ENCODE data around the gene OR6N2.

Gene OR6N2, protein sequence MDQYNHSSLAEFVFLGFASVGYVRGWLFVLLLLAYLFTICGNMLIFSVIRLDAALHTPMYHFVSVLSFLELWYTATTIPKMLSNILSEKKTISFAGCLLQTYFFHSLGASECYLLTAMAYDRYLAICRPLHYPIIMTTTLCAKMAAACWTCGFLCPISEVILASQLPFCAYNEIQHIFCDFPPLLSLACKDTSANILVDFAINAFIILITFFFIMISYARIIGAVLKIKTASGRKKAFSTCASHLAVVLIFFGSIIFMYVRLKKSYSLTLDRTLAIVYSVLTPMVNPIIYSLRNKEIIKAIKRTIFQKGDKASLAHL

DNA sequence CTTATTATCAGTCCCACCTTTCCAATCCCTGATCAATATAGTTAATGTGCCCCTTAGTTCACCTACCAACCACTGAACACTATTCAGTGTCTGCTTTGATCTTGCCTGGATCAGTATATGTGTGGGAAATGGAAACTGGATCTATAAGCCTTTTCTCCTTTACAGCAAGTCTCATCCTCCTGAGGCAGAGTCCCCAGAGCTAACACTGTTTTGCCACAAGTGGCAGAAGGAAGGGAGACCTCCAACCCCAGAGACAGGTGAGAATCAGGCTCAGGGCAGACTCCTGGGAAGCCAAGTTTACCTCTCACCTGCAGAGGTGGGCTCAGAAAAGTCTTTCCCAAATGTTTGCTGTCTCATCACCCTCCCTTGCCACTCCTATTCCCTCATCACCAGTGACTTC is at the start of gene OR6N2:
OR6N2 (minus strand) TSS at position 101 of the 400 bp plus-strand sequence. CDS start 3,569 bp downstream, outside the sequence.
- H3K27ac ChIP-seq = no peak within 1 kb of the TSS
- TF ChIP-seq, protein P1, sequence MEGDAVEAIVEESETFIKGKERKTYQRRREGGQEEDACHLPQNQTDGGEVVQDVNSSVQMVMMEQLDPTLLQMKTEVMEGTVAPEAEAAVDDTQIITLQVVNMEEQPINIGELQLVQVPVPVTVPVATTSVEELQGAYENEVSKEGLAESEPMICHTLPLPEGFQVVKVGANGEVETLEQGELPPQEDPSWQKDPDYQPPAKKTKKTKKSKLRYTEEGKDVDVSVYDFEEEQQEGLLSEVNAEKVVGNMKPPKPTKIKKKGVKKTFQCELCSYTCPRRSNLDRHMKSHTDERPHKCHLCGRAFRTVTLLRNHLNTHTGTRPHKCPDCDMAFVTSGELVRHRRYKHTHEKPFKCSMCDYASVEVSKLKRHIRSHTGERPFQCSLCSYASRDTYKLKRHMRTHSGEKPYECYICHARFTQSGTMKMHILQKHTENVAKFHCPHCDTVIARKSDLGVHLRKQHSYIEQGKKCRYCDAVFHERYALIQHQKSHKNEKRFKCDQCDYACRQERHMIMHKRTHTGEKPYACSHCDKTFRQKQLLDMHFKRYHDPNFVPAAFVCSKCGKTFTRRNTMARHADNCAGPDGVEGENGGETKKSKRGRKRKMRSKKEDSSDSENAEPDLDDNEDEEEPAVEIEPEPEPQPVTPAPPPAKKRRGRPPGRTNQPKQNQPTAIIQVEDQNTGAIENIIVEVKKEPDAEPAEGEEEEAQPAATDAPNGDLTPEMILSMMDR (IDR thresholded peaks at IDR 0.05; ENCODE audit: low read depth, low read length, missing control alignments) = no peak
- H3K36me3 ChIP-seq (replicated peaks) = no peaks in the 10 kb centered on the region
- no peak within 1 kb of the TSS for H3K4me3 ChIP-seq (ENCODE audit: low read depth, low read length)
- no peaks in the 10 kb centered on the region for H3K27me3 ChIP-seq (replicated peaks)
- in situ Hi-C loops (cut with HindIII; ENCODE audit: low pct_ligation_motif_present, low sequenced_read_pairs) = no loop called here
- no peak for DNase-seq

DNA sequence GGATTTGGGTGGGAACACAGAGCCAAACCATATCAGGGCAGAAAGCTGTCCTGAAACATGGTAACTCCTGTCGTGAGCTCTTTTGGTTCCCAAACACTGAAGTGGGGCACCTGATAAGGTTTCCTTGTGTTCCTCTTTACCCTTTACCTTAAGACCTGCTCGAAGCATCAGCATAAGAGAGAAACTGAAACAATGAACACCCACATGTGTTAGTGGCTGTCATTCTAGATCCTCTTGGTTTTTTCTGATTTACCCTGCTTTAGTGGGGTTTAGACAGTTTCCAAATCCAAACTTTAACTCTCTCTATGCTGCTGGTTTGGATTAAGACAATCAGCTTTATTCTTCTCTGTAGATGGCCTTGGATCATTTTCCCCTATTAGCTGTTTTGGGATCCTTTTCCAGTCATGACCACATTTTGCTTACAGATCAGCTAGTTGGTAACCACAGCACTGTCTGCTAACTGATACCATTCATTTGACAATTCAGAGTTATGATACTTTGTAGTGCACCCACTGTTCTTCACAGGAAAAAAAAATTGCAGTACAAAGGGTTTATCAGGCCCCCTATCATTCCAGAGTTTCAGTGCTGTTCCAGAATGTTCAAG is 49.2 kb upstream of the OR6N2 start:
- no peaks in the 10 kb centered on the region for H3K36me3 ChIP-seq (replicated peaks)
- in situ Hi-C loops (cut with HindIII; ENCODE audit: low pct_ligation_motif_present, low sequenced_read_pairs) = no loop called here

DNA sequence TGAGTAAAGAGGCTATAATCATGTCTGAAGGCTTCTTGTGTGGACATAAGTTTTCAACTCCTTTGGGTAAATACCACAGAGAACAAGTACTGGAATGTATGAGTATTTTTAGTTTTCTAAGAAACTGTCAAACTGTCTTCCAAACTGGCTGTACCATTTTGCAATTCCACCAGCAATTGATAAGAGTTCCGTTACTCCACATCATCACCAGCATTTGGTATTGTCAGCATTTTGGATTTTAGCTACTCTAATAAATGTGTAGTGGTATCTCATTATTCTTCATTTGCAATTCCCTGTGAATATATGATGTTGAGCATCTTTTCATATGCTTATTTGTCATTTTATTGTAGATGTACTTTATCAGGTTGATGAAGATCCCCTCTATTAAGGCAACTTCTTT is 40.7 kb upstream of the OR6N2 start:
- Histone ChIP-seq H3K36me3 (replicated peaks) (no peaks in the 10 kb centered on the region), H3K4me3 (ENCODE audit: low read depth, low read length) (no peak overlapping the region), H3K27me3 (replicated peaks) (no peaks in the 10 kb centered on the region), H3K27ac (no peak overlapping the region)
- TF ChIP-seq, protein P1 (IDR thresholded peaks at IDR 0.05; ENCODE audit: low read depth, low read length, missing control alignments) = no peak
- in situ Hi-C loops (cut with HindIII; ENCODE audit: low pct_ligation_motif_present, low sequenced_read_pairs) = no loop called here
- no peak for DNase-seq

More for the DNA sequence above, 49.2 kb upstream of the OR6N2 start:
- H3K27ac ChIP-seq = no peak overlapping the region
- no peaks in the 10 kb centered on the region for H3K27me3 ChIP-seq (replicated peaks)
- no peak for DNase-seq
- TF ChIP-seq, protein P1 (IDR thresholded peaks at IDR 0.05; ENCODE audit: low read depth, low read length, missing control alignments) = no peak
- no peak overlapping the region for H3K4me3 ChIP-seq (ENCODE audit: low read depth, low read length)

DNA sequence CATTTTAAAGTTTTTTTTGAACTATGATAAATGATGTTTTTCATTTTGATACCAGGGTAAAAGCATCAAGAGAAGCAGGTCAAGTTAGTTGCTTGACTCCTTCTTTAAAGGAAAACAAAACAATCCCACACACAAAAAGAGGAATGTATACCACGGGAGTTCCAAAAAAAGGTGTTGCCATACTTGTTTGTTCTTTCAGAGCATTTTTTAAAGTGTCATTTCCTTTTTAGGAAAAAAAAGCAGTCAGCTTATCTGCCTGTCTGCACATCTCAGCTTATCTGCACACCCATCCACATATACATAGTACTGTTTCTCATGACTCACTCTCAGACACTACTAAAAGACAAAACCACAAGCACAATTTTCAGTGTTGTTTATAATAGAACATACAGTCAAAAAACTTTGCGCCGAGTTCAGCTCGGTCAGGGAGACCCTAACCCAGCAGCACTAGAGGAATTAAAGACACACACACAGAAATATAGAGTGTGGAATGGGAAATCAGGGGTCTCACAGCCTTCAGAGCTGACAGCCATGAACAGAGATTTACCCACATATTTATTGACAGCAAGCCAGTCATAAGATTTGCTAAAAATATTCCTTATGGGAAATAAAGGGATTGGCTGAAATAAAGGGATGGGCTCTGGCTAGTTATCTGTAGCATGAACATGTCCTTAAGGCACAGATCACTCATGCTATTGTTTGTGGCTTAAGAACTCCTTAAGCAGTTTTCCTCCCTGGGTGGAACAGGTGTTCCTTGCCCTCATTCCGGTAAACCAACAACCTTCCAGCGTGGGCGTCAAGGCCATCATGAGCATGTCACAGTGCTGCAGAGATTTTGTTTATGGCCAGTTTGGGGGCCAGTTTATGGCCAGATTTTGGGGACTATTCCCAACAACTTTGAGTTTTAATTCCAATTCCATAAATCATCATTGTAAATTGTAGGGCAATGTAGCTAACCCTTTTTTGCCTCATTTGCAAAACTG is 38.7 kb upstream of the OR6N2 start:
- Histone ChIP-seq H3K27me3 (replicated peaks) (no peaks in the 10 kb centered on the region), H3K4me3 (ENCODE audit: low read depth, low read length) (no peak overlapping the region), H3K36me3 (replicated peaks) (no peaks in the 10 kb centered on the region), H3K27ac (peak overlapping the region; percentile 6)
- DNase-seq = peak; percentile 26
- TF ChIP-seq, protein P1 (IDR thresholded peaks at IDR 0.05; ENCODE audit: low read depth, low read length, missing control alignments) = no peak
- in situ Hi-C loops (cut with HindIII; ENCODE audit: low pct_ligation_motif_present, low sequenced_read_pairs) = no loop called here

DNA sequence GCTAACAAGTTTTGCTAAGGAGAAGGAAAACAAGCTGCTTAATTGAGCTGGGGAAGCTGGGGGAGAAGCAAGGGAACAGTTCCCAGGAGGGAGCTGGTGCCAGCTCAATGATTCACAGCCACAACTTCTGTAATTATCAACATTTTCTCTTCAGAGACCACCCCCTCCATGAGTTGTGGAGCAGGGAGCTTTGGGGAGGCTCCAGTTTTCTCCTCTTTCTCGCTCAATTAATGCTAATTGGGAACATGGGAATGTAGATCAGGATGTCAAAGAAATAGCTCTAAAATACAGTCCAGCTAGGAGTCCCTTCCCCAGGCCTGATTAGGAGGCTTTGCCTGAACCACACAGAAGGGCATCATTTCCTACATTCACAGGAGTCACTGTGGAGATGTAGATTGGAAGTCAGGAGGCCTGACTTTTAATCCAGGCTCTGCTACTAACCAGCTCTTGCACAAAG is 38.0 kb upstream of the OR6N2 start:
- Histone ChIP-seq H3K4me3 (ENCODE audit: low read depth, low read length) (no peak overlapping the region), H3K36me3 (replicated peaks) (no peaks in the 10 kb centered on the region), H3K27me3 (replicated peaks) (no peaks in the 10 kb centered on the region), H3K27ac (peak overlapping the region; percentile 6)
- TF ChIP-seq, protein P1 (IDR thresholded peaks at IDR 0.05; ENCODE audit: low read depth, low read length, missing control alignments) = no peak
- in situ Hi-C loops (cut with HindIII; ENCODE audit: low pct_ligation_motif_present, low sequenced_read_pairs) = no loop called here
- DNase-seq = no peak
